Right lobe of liver (tissue), 6 donors: Measurements from ENCODE around the gene RAG1. TPM values are rescaled to one million over a fixed set of nuclear protein-coding genes. Genes with fewer than 3 reads are reported as not detected.

ENCODE experiments used
- ATAC-seq, 4 donors: fragments of 200-7000 bp; cut with Tn5 transposase; one replicate each; pipeline ENCODE4 v1.9.1; 2020; ENCODE audit warnings: mild to moderate bottlenecking in 4 of 4, moderate library complexity in 4 of 4
- DNase-seq, 3 donors: peaks; one replicate each; pipeline ENCODE4 v3.0.0-alpha.2; 2020
- H3K27ac ChIP-seq, 3 donors: fragments of 200-600 bp; one replicate each; pipeline ENCODE4 v1.8.0; 2022
- H3K27me3 ChIP-seq, 2 donors: fragments of 200-600 bp; one replicate each; pipeline ENCODE4 v1.8.0; 2022
- H3K36me3 ChIP-seq, 4 donors: fragments of 200-600 bp; sonication (generic) in 1 of 4; one replicate each; pipeline versions ENCODE4 v1.5.1 to v1.8.0; 2017 to 2022; ENCODE audit warnings: control low read depth in 1 of 4
- H3K4me1 ChIP-seq, 4 donors: fragments of 200-600 bp; sonication (generic) in 1 of 4; one replicate each; pipeline versions ENCODE4 v1.5.1 to v1.8.0; 2017 to 2022; ENCODE audit warnings: control low read depth in 1 of 4
- H3K4me3 ChIP-seq, 3 donors: fragments of 200-600 bp; one replicate each; pipeline ENCODE4 v1.8.0; 2022
- H3K9me3 ChIP-seq, 4 donors: fragments of 200-600 bp; sonication (generic) in 1 of 4; one replicate each; pipeline versions ENCODE4 v1.5.1 to v1.8.0; 2017 to 2022; ENCODE audit warnings: control low read depth in 1 of 4
- CTCF ChIP-seq, 4 donors: fragments of 200-600 bp in 3 of 4; fragments of 450-650 bp in 1 of 4; IDR thresholded peaks; one replicate each; pipeline versions ENCODE4 v1.5.1 to v1.8.0; 2016 to 2022; ENCODE audit warnings: antibody characterized with exemption in 4 of 4, mild to moderate bottlenecking in 2 of 4
- POLR2A ChIP-seq: fragments of 450-650 bp; IDR thresholded peaks from one replicate; pipeline ENCODE4 v1.6.1; 2017; ENCODE audit warnings: antibody characterized with exemption, mild to moderate bottlenecking
- WGBS: methylation state at CpG from one replicate; pipeline ENCODE4 v1.1.6; 2018; ENCODE audit warnings: low coverage, low lambda C conversion rate; ENCODE audit not compliant: insufficient coverage; ENCODE audit errors: missing lambda C conversion rate; 5-methylcytosine and 5-hydroxymethylcytosine counted together
- intact Hi-C, 2 donors: fragments of 100-400 bp; cut with DNase I; formaldehyde crosslinking; loops; one replicate each; pipeline versions ENCODE4 v1.11.2 to v1.14.1; 2022
- total RNA-seq, 6 experiments: library from RNA; depleted of rRNA in 2 of 6; stranded (reverse); fragments of >200 nt in 2 of 6; fragmentation: NEBNext Ultra II Directional in 3 of 6; extraction: Animal tissue kit (Norgen Biotek cat#: 25700) in 3 of 6; gene quantifications; one replicate each; pipeline versions ENCODE4 v1.1.0 to v1.2.4, GENCODE V29; 2016 to 2023
- donor health status: DM: no; HTN: yes; CAD: no.
- donor health status: DM: no; HTN: no; CAD: no.
- donor health status: DM: no; HTN: no; CAD: no.
- donor health status: DM: no; HTN: yes; CAD: no.
- donor health status: DM: no; HTN: yes; CAD: no.

The RAG1 gene
- total RNA-seq, 6 experiments from 2014 or later = 0.40 to 1.2 (median 0.71) TPM

DNA sequence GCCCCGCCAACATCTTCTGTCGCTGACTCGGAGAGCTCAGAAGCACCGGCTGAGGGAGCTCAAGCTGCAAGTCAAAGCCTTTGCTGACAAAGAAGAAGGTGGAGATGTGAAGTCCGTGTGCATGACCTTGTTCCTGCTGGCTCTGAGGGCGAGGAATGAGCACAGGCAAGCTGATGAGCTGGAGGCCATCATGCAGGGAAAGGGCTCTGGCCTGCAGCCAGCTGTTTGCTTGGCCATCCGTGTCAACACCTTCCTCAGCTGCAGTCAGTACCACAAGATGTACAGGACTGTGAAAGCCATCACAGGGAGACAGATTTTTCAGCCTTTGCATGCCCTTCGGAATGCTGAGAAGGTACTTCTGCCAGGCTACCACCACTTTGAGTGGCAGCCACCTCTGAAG is 6.7 kb downstream of the RAG1 start:
- Histone ChIP-seq H3K36me3 (no peaks in the 10 kb centered on the region), H3K4me3 (no peak overlapping the region), H3K27ac (no peak overlapping the region), H3K9me3 (no peaks in the 10 kb centered on the region), H3K27me3 (no peaks in the 10 kb centered on the region), H3K4me1 (no peaks in the 10 kb centered on the region)
- intact Hi-C loops = no loop called here
- no peak for DNase-seq
- TF ChIP-seq POLR2A (no peak), CTCF (IDR thresholded peaks at IDR 0.05) (no peak)
- ATAC-seq = no peak
- WGBS = 88% methylated on average over 5 of the region's 8 CpGs

- intact Hi-C loops = no loop called here
- 75% methylated on average over 2 of the region's 2 CpGs for WGBS
- no peak overlapping the region for H3K4me3 ChIP-seq
Measured at GRCh38 chr11:36577373-36577772, 9.6 kb downstream of the RAG1 start.

DNA sequence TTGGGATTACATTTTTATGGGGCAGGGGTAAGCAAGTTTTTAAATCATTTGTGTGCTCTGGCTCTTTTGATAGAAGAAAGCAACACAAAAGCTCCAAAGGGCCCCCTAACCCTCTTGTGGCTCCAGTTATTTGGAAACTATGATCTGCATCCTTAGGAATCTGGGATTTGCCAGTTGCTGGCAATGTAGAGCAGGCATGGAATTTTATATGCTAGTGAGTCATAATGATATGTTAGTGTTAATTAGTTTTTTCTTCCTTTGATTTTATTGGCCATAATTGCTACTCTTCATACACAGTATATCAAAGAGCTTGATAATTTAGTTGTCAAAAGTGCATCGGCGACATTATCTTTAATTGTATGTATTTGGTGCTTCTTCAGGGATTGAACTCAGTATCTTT is 10.1 kb downstream of the RAG1 start:
- no peak overlapping the region for H3K4me3 ChIP-seq
- no peaks in the 10 kb centered on the region for H3K36me3 ChIP-seq
- H3K4me1 ChIP-seq = no peaks in the 10 kb centered on the region
- no peak for ATAC-seq
- no peaks in the 10 kb centered on the region for H3K27me3 ChIP-seq
- no peaks in the 10 kb centered on the region for H3K9me3 ChIP-seq
- no peak for DNase-seq
- no peak overlapping the region for H3K27ac ChIP-seq
- WGBS = 78% methylated on average over 2 of the region's 2 CpGs
- TF ChIP-seq CTCF (IDR thresholded peaks at IDR 0.05) (no peak), POLR2A (no peak)
- intact Hi-C loops = no loop called here

More at GRCh38 chr11:36577373-36577772, 9.6 kb downstream of the RAG1 start:
- DNase-seq = no peak
- Histone ChIP-seq H3K27ac (no peak overlapping the region), H3K36me3 (no peaks in the 10 kb centered on the region), H3K27me3 (no peaks in the 10 kb centered on the region), H3K4me1 (no peaks in the 10 kb centered on the region), H3K9me3 (no peaks in the 10 kb centered on the region)
- TF ChIP-seq CTCF (IDR thresholded peaks at IDR 0.05) = no peak
- no peak for TF ChIP-seq POLR2A
- ATAC-seq = no peak

- intact Hi-C loops = no loop called here
- no peaks in the 10 kb centered on the region for H3K4me1 ChIP-seq
- ATAC-seq = no peak
- H3K36me3 ChIP-seq = no peaks in the 10 kb centered on the region
- H3K27ac ChIP-seq = no peak overlapping the region
- DNase-seq = no peak
- H3K9me3 ChIP-seq = no peaks in the 10 kb centered on the region
- TF ChIP-seq POLR2A (no peak), CTCF (IDR thresholded peaks at IDR 0.05) (no peak)
- WGBS = 46% methylated on average over 1 of the region's 1 CpG
- H3K4me3 ChIP-seq = no peak overlapping the region
- no peaks in the 10 kb centered on the region for H3K27me3 ChIP-seq
Measured at GRCh38 chr11:36578458-36578857, 10.7 kb downstream of the RAG1 start.

GRCh38 chr11:36581536-36581935 is 13.7 kb downstream of the RAG1 start:
- TF ChIP-seq POLR2A (no peak), CTCF (IDR thresholded peaks at IDR 0.05) (no peak)
- H3K36me3 ChIP-seq = no peaks in the 10 kb centered on the region
- no peak for DNase-seq
- ATAC-seq = no peak
- no peak overlapping the region for H3K4me3 ChIP-seq
- H3K4me1 ChIP-seq = no peaks in the 10 kb centered on the region
- H3K27me3 ChIP-seq = no peaks in the 10 kb centered on the region
- intact Hi-C loops = no loop called here
- no CpG with 5 or more reads among the region's 2 CpGs for WGBS
- H3K27ac ChIP-seq = no peak overlapping the region
- no peaks in the 10 kb centered on the region for H3K9me3 ChIP-seq
